ENCODE results near the gene ACIN1. TPM values are rescaled to one million over a fixed set of nuclear protein-coding genes. Genes with fewer than 3 reads are reported as not detected.
"Not testable (repeated sequence)": the region's sequence is repeated elsewhere in the genome, so short reads cannot be mapped to it uniquely, and the experiment has no call there.

The ACIN1 gene
- total RNA-seq, 1 donor from 2014 or later: 225 TPM

- Mint-ChIP-seq H3K36me3 (ENCODE audit: low read depth) (peaks cover 47% of the 10 kb centered on the region), H3K4me3 (peak overlapping the region; percentile 38)
- no peak for DNase-seq (ENCODE audit: low spot score)
Observed at GRCh38 chr14:23025151-23025814, 69.7 kb downstream of the ACIN1 start.

GRCh38 chr14:23024612-23025075, 70.3 kb downstream of the ACIN1 start:
- H3K4me1 Mint-ChIP-seq (ENCODE audit: low read depth): peaks cover 62% of the 10 kb centered on the region
- peak overlapping the region; percentile 77 for H3K27ac Mint-ChIP-seq
- peaks cover 47% of the 10 kb centered on the region for H3K36me3 Mint-ChIP-seq (ENCODE audit: low read depth)
- H3K9me3 Mint-ChIP-seq: no peaks in the 10 kb centered on the region
- H3K4me3 Mint-ChIP-seq: no peak overlapping the region
- no peaks in the 10 kb centered on the region for H3K27me3 Mint-ChIP-seq (ENCODE audit: insufficient read depth)
- no peak for DNase-seq (ENCODE audit: low spot score)
- intact Hi-C loops (cut with micrococcal nuclease): no loop called here

More at GRCh38 chr14:23025151-23025814, 69.7 kb downstream of the ACIN1 start:
- Mint-ChIP-seq H3K9me3 (no peaks in the 10 kb centered on the region), H3K27ac (peak overlapping the region; percentile 77), H3K27me3 (ENCODE audit: insufficient read depth) (no peaks in the 10 kb centered on the region), H3K4me1 (ENCODE audit: low read depth) (peaks cover 62% of the 10 kb centered on the region)
- intact Hi-C loops (cut with micrococcal nuclease): no loop called here

GRCh38 chr14:23023795-23024152, 71.2 kb downstream of the ACIN1 start:
- H3K27me3 Mint-ChIP-seq (ENCODE audit: insufficient read depth): no peaks in the 10 kb centered on the region
- H3K27ac Mint-ChIP-seq: no peak overlapping the region
- no peaks in the 10 kb centered on the region for H3K9me3 Mint-ChIP-seq
- no peak for DNase-seq (ENCODE audit: low spot score)
- H3K4me3 Mint-ChIP-seq: no peak overlapping the region
- peaks cover 54% of the 10 kb centered on the region for H3K4me1 Mint-ChIP-seq (ENCODE audit: low read depth)
- H3K36me3 Mint-ChIP-seq (ENCODE audit: low read depth): peaks cover 40% of the 10 kb centered on the region
- intact Hi-C loops (cut with micrococcal nuclease): no loop called here

GRCh38 chr14:23023022-23023794, 71.7 kb downstream of the ACIN1 start:
- Mint-ChIP-seq H3K27ac (peak overlapping the region; percentile 40), H3K36me3 (ENCODE audit: low read depth) (peaks cover 37% of the 10 kb centered on the region), H3K4me3 (no peak overlapping the region)

GRCh38 chr14:23021889-23022442, 73.0 kb downstream of the ACIN1 start:
- H3K4me1 Mint-ChIP-seq (ENCODE audit: low read depth): peaks cover 42% of the 10 kb centered on the region
- no peaks in the 10 kb centered on the region for H3K27me3 Mint-ChIP-seq (ENCODE audit: insufficient read depth)
- H3K9me3 Mint-ChIP-seq: no peaks in the 10 kb centered on the region
- H3K4me3 Mint-ChIP-seq: no peak overlapping the region
- intact Hi-C loops (cut with micrococcal nuclease): no loop called here
- DNase-seq (ENCODE audit: low spot score): no peak
- no peak overlapping the region for H3K27ac Mint-ChIP-seq
- peaks cover 32% of the 10 kb centered on the region for H3K36me3 Mint-ChIP-seq (ENCODE audit: low read depth)

More at GRCh38 chr14:23023022-23023794, 71.7 kb downstream of the ACIN1 start:
- Mint-ChIP-seq H3K4me1 (ENCODE audit: low read depth) (peaks cover 50% of the 10 kb centered on the region), H3K27me3 (ENCODE audit: insufficient read depth) (no peaks in the 10 kb centered on the region), H3K9me3 (no peaks in the 10 kb centered on the region)
- intact Hi-C loops (cut with micrococcal nuclease): no loop called here
- DNase-seq (ENCODE audit: low spot score): no peak

- H3K9me3 Mint-ChIP-seq: no peaks in the 10 kb centered on the region
- H3K27me3 Mint-ChIP-seq (ENCODE audit: insufficient read depth): no peaks in the 10 kb centered on the region
- intact Hi-C loops (cut with micrococcal nuclease): no loop called here
- DNase-seq (ENCODE audit: low spot score): no peak
- peaks cover 32% of the 10 kb centered on the region for H3K36me3 Mint-ChIP-seq (ENCODE audit: low read depth)
- no peak overlapping the region for H3K4me3 Mint-ChIP-seq
- H3K4me1 Mint-ChIP-seq (ENCODE audit: low read depth): peaks cover 42% of the 10 kb centered on the region
- H3K27ac Mint-ChIP-seq: no peak overlapping the region
Observed at GRCh38 chr14:23021434-23021833, 73.5 kb downstream of the ACIN1 start.

GRCh38 chr14:23020143-23021128, 74.5 kb downstream of the ACIN1 start:
- no peak overlapping the region for H3K27ac Mint-ChIP-seq
- no peaks in the 10 kb centered on the region for H3K27me3 Mint-ChIP-seq (ENCODE audit: insufficient read depth)
- intact Hi-C loops (cut with micrococcal nuclease): no loop called here
- DNase-seq (ENCODE audit: low spot score): no peak
- peaks cover 40% of the 10 kb centered on the region for H3K4me1 Mint-ChIP-seq (ENCODE audit: low read depth)
- no peaks in the 10 kb centered on the region for H3K9me3 Mint-ChIP-seq
- H3K4me3 Mint-ChIP-seq: no peak overlapping the region
- peaks cover 24% of the 10 kb centered on the region for H3K36me3 Mint-ChIP-seq (ENCODE audit: low read depth)

- no peak overlapping the region for H3K4me3 Mint-ChIP-seq
- H3K9me3 Mint-ChIP-seq: no peaks in the 10 kb centered on the region
- no peak overlapping the region for H3K27ac Mint-ChIP-seq
- H3K36me3 Mint-ChIP-seq (ENCODE audit: low read depth): peaks cover 11% of the 10 kb centered on the region
- peaks cover 18% of the 10 kb centered on the region for H3K4me1 Mint-ChIP-seq (ENCODE audit: low read depth)
- DNase-seq (ENCODE audit: low spot score): no peak
- no peaks in the 10 kb centered on the region for H3K27me3 Mint-ChIP-seq (ENCODE audit: insufficient read depth)
- intact Hi-C loops (cut with micrococcal nuclease): no loop called here
Observed at GRCh38 chr14:23018107-23018506, 76.8 kb downstream of the ACIN1 start.

- Mint-ChIP-seq H3K9me3 (no peaks in the 10 kb centered on the region), H3K27ac (no peak overlapping the region), H3K27me3 (ENCODE audit: insufficient read depth) (no peaks in the 10 kb centered on the region), H3K4me1 (ENCODE audit: low read depth) (peaks cover 13% of the 10 kb centered on the region), H3K36me3 (ENCODE audit: low read depth) (peaks cover 6% of the 10 kb centered on the region), H3K4me3 (no peak overlapping the region)
- intact Hi-C loops (cut with micrococcal nuclease): no loop called here
- no peak for DNase-seq (ENCODE audit: low spot score)
Observed at GRCh38 chr14:23017091-23017490, 77.8 kb downstream of the ACIN1 start.

- Mint-ChIP-seq H3K4me1 (ENCODE audit: low read depth) (peaks cover 5% of the 10 kb centered on the region), H3K27me3 (ENCODE audit: insufficient read depth) (no peaks in the 10 kb centered on the region), H3K27ac (peak overlapping the region; percentile 9), H3K9me3 (no peaks in the 10 kb centered on the region), H3K36me3 (ENCODE audit: low read depth) (no peaks in the 10 kb centered on the region), H3K4me3 (peak overlapping the region; percentile 19)
- no peak for DNase-seq (ENCODE audit: low spot score)
- intact Hi-C loops (cut with micrococcal nuclease): no loop called here
Observed at GRCh38 chr14:23015618-23016017, 79.3 kb downstream of the ACIN1 start.

GRCh38 chr14:23013749-23014054, 81.2 kb downstream of the ACIN1 start:
- H3K36me3 Mint-ChIP-seq (ENCODE audit: low read depth): not testable (repeated sequence)

GRCh38 chr14:23013054-23013748, 81.7 kb downstream of the ACIN1 start:
- intact Hi-C loops (cut with micrococcal nuclease): no loop called here
- Mint-ChIP-seq H3K4me1 (ENCODE audit: low read depth) (peaks cover 26% of the 10 kb centered on the region), H3K27ac (no peak overlapping the region)

More at GRCh38 chr14:23013749-23014054, 81.2 kb downstream of the ACIN1 start:
- H3K27ac Mint-ChIP-seq; DNase-seq (ENCODE audit: low spot score); H3K9me3 Mint-ChIP-seq; H3K4me3 Mint-ChIP-seq; H3K27me3 Mint-ChIP-seq (ENCODE audit: insufficient read depth); intact Hi-C loops (cut with micrococcal nuclease): not testable (repeated sequence)
- H3K4me1 Mint-ChIP-seq (ENCODE audit: low read depth): peaks cover 21% of the 10 kb centered on the region

More at GRCh38 chr14:23013054-23013748, 81.7 kb downstream of the ACIN1 start:
- Mint-ChIP-seq H3K4me3 (no peak overlapping the region), H3K27me3 (ENCODE audit: insufficient read depth) (no peaks in the 10 kb centered on the region), H3K9me3 (no peaks in the 10 kb centered on the region), H3K36me3 (ENCODE audit: low read depth) (peaks cover 1% of the 10 kb centered on the region)
- no peak for DNase-seq (ENCODE audit: low spot score)

Data from activated T-helper 1 cell treated with anti-CD3 and anti-CD28 coated beads, Interleukin-12 subunit alpha, Interleukin-12 subunit beta, Interleukin-2, Interleukin-4 antibody, amounts not matched to agents 30 ng/mL and 10 ng/mL and 1 ng/mL, durations not matched to agents 14 hours and 24 hours and 36 hours (primary cell).